Measurements from ENCODE around the gene ERG. TPM values are rescaled to one million over a fixed set of nuclear protein-coding genes. Genes with fewer than 3 reads are reported as not detected.

The ERG gene
- total RNA-seq, 2 experiments from 2014 or later = not detected

GRCh38 chr21:38388203-38388602 lies 110.1 kb downstream of the ERG start:
- H3K9me3 ChIP-seq (ENCODE audit: control insufficient read depth in 1 of 2, insufficient read depth in 1 of 2, low read length in 2 of 2) = peaks cover 0 to 9% of the 10 kb centered on the region in 2 experiments
- H3K36me3 ChIP-seq (ENCODE audit: insufficient read depth, low read length) = no peaks in the 10 kb centered on the region
- no peaks in the 10 kb centered on the region for H3K4me1 ChIP-seq (ENCODE audit: insufficient read depth, low read length)
- no peaks in the 10 kb centered on the region for H3K4me1 Mint-ChIP-seq (ENCODE audit: low read depth)
- intact Hi-C loops (cut with DNase I, micrococcal nuclease) = no loop called here
- TF ChIP-seq CTCF (IDR thresholded peaks at IDR 0.05) = no peak
- H3K4me3 Mint-ChIP-seq = no peak overlapping the region
- CTCF ChIA-PET = no interaction called here
- H3K27ac ChIP-seq (ENCODE audit: low read depth in 1 of 2, low read length in 2 of 2) = no peak overlapping the region
- no peaks in the 10 kb centered on the region for H3K36me3 Mint-ChIP-seq (ENCODE audit: low read depth)
- DNase-seq (no peak), ATAC-seq (ENCODE audit: poor library complexity) (no peak)
- POLR2A ChIA-PET = no interaction called here
- H3K27me3 ChIP-seq (ENCODE audit: control insufficient read depth in 1 of 2, insufficient read depth in 2 of 2, low read length in 2 of 2) = peaks cover 2 to 9% of the 10 kb centered on the region in 2 experiments
- H3K27me3 Mint-ChIP-seq = peaks cover 30% of the 10 kb centered on the region
- no peak overlapping the region for H3K4me3 ChIP-seq (ENCODE audit: low read length)
- H3K27ac Mint-ChIP-seq = no peak overlapping the region
- no peaks in the 10 kb centered on the region for H3K9me3 Mint-ChIP-seq

- Mint-ChIP-seq H3K4me3 (no peak overlapping the region), H3K27ac (no peak overlapping the region), H3K4me1 (ENCODE audit: low read depth) (no peaks in the 10 kb centered on the region), H3K27me3 (peaks cover 39% of the 10 kb centered on the region), H3K9me3 (no peaks in the 10 kb centered on the region), H3K36me3 (ENCODE audit: low read depth) (no peaks in the 10 kb centered on the region)
- no peak for DNase-seq
- Histone ChIP-seq H3K36me3 (ENCODE audit: insufficient read depth, low read length) (no peaks in the 10 kb centered on the region), H3K4me1 (ENCODE audit: insufficient read depth, low read length) (no peaks in the 10 kb centered on the region), H3K9me3 (ENCODE audit: control insufficient read depth in 1 of 2, insufficient read depth in 1 of 2, low read length in 2 of 2) (peaks cover 0 to 9% of the 10 kb centered on the region in 2 experiments), H3K27ac (ENCODE audit: low read depth in 1 of 2, low read length in 2 of 2) (no peak overlapping the region), H3K4me3 (ENCODE audit: low read length) (no peak overlapping the region), H3K27me3 (ENCODE audit: control insufficient read depth in 1 of 2, insufficient read depth in 2 of 2, low read length in 2 of 2) (peaks cover 2 to 12% of the 10 kb centered on the region in 2 experiments)
- intact Hi-C loops (cut with DNase I, micrococcal nuclease) = no loop called here
- TF ChIP-seq CTCF (IDR thresholded peaks at IDR 0.05) = no peak
- ATAC-seq (ENCODE audit: poor library complexity) = no peak
- ChIA-PET POLR2A (no interaction called here), CTCF (no interaction called here)
Measured at GRCh38 chr21:38386967-38387366, 111.3 kb downstream of the ERG start.

- H3K4me1 ChIP-seq (ENCODE audit: insufficient read depth, low read length) = no peaks in the 10 kb centered on the region
- no peak for ATAC-seq (ENCODE audit: poor library complexity)
- Mint-ChIP-seq H3K4me3 (no peak overlapping the region), H3K27me3 (peaks cover 39% of the 10 kb centered on the region), H3K4me1 (ENCODE audit: low read depth) (no peaks in the 10 kb centered on the region), H3K27ac (no peak overlapping the region), H3K36me3 (ENCODE audit: low read depth) (no peaks in the 10 kb centered on the region), H3K9me3 (no peaks in the 10 kb centered on the region)
- H3K9me3 ChIP-seq (ENCODE audit: control insufficient read depth in 1 of 2, insufficient read depth in 1 of 2, low read length in 2 of 2) = peaks cover 0 to 9% of the 10 kb centered on the region in 2 experiments
- DNase-seq = no peak
- H3K36me3 ChIP-seq (ENCODE audit: insufficient read depth, low read length) = no peaks in the 10 kb centered on the region
- CTCF ChIA-PET = no interaction called here
- H3K4me3 ChIP-seq (ENCODE audit: low read length) = no peak overlapping the region
- intact Hi-C loops (cut with DNase I, micrococcal nuclease) = no loop called here
- peaks cover 2 to 12% of the 10 kb centered on the region in 2 experiments for H3K27me3 ChIP-seq (ENCODE audit: control insufficient read depth in 1 of 2, insufficient read depth in 2 of 2, low read length in 2 of 2)
- H3K27ac ChIP-seq (ENCODE audit: low read depth in 1 of 2, low read length in 2 of 2) = no peak overlapping the region
- no peak for TF ChIP-seq CTCF (IDR thresholded peaks at IDR 0.05)
- POLR2A ChIA-PET = no interaction called here
Measured at GRCh38 chr21:38385427-38386175, 112.7 kb downstream of the ERG start.

Measured in CD4-positive, alpha-beta T cell (primary cell).